D721Med (cell line): ENCODE results near the gene PRPS2.
A peak's percentile ranks its signal among the peaks of the same experiment; 100 is the strongest.

Experiments
- DNase-seq: peaks from one replicate; pipeline ENCODE4 v3.0.0; 2011; ENCODE audit warnings: low spot score; ENCODE audit not compliant: insufficient read length
- FAIRE-seq: peaks from 2 replicates; lab custom pipeline; 2011; peaks lifted over from hg19 to GRCh38; lab: Jason Lieb, UNC
- TF ChIP-seq, protein P1 (sequence below): IDR thresholded peaks from 2 replicates; pipeline ENCODE4 v1.5.1; 2012; ENCODE audit warnings: mild to moderate bottlenecking, control low read depth; ENCODE audit not compliant: insufficient read depth; ENCODE audit errors: missing control alignments

Gene PRPS2

DNA sequence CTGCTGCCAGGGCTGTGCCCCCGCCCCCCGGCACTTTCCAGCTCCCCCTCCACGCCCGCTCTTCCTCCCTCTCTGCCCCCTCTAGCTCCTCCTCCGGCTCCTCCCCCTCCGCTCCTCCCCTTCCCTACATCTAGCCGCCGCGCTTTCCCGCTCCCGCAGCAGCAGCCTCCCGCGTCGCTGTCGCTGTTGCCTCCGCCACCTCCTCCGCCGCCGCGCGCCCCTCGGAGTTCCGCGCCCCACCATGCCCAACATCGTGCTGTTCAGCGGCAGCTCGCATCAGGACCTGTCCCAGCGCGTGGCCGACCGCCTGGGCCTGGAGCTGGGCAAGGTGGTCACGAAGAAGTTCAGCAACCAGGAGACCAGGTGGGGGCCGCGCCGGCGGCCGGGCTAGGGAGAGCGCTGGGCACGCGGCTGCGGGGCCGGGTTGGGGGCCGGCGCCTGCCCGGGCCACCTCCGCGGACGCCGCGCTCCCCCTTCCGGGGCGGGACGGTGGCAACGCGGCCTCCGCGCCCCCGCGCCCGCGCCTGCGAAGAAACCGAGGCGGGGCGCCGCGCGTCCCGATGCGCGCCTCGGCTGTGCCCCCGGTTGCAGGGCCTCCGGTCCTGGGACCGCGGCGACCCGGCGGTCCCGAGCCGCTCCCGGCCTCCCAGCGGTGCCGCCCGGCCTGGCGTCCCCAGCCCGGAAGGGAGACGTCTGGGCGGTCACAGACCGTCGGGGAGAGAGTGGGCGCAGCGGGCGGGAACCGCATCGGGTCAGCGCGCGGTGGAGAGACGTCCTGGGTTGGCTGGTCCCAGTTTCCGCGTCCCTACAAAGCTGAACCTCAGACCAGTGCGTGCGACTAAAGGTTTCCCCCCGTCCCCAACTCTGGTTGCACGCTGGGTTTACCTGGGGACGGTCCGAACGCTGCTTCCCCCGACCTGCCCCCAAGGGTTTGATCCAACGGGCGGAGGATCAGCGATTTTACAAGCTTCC is at the start of gene PRPS2:
Gene PRPS2, plus strand, starts transcription at position 156 of the 972 bp plus-strand sequence. Its CDS starts 86 bp downstream, at position 242.
- FAIRE-seq = no peak

DNA sequence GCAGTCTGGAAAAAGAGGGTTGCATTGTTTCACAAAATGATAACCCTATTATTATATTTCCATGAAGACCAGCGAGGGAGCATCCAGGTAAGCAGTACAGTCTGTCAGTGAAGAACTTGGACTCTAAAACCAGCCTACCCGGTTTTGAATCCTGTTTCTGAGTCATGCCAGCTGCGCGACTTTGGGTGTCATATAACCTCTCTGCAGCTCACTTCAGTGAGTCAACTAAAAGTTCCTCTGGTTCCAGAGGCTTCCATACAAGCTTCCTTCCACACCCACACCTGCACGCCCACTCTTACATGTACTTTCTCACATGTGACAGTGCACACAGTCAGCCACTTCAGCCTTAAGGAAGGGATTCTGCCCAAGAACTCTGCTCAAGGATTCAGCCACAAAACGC is 49.8 kb upstream of the PRPS2 start:
- TF ChIP-seq, protein P1, sequence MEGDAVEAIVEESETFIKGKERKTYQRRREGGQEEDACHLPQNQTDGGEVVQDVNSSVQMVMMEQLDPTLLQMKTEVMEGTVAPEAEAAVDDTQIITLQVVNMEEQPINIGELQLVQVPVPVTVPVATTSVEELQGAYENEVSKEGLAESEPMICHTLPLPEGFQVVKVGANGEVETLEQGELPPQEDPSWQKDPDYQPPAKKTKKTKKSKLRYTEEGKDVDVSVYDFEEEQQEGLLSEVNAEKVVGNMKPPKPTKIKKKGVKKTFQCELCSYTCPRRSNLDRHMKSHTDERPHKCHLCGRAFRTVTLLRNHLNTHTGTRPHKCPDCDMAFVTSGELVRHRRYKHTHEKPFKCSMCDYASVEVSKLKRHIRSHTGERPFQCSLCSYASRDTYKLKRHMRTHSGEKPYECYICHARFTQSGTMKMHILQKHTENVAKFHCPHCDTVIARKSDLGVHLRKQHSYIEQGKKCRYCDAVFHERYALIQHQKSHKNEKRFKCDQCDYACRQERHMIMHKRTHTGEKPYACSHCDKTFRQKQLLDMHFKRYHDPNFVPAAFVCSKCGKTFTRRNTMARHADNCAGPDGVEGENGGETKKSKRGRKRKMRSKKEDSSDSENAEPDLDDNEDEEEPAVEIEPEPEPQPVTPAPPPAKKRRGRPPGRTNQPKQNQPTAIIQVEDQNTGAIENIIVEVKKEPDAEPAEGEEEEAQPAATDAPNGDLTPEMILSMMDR = no peak
- DNase-seq = no peak
- no peak for FAIRE-seq

More for the DNA sequence above, at the start of gene PRPS2:
- TF ChIP-seq, protein P1 = no peak
- peak; percentile 50 for DNase-seq

DNA sequence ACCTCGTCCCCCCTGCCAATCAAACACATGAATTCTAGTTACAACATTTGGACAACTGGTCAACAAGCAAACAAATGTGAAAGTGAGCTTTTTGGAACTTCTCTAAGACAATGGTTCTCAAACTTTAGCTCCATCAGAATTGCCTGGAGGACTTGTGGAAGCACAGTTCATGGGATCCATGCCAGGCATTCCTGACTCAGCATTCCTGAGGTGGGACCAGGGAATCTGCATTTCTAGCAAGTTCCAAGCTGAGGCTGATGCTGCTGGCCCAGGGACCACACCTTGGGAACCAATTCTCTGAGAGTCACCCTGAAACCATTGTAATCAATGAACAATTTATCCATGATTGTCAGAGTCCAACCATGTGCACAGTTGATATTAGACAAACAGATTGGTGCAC is 43.8 kb upstream of the PRPS2 start:
- FAIRE-seq (no peak), DNase-seq (no peak)
- TF ChIP-seq, protein P1 = no peak

DNA sequence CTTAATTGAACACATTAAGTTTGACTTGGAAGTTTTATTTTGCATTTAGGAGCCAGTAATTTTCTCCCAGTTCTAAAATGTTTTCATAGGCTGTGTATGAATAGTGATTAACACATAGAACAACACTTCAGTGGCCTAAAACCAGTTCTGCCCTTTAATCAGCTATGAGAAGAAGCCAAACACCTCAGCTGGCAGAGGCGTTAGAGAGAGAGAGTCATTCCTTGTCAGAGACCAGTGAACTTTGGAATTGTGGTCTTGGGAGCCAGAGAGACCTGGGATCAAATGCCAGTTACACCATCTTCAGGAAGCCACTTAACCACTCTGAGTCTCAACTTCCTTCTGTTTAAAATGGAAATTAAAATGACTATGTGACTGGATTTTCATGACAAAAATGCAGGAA is 39.3 kb upstream of the PRPS2 start:
- DNase-seq = no peak
- no peak for FAIRE-seq
- TF ChIP-seq, protein P1 = no peak

DNA sequence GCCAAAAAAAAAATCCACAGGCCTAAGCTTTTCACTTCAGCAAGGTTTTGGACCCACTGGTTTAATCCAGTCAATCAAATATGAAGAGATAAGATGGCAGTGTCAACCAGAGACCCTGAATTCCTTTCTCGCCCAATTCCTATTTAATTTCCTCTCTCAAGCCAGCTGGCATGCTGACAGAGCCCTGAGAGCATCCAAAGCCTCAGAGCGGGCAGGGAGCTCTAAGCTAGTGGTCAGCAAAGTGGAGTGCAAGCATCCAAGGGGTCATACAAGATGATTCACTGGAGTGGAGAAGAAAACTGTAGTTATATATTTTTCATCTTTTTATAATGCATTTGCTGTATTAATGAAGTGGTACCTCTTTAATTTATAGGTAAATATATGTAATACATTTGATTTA is 37.8 kb upstream of the PRPS2 start:
- no peak for FAIRE-seq

DNA sequence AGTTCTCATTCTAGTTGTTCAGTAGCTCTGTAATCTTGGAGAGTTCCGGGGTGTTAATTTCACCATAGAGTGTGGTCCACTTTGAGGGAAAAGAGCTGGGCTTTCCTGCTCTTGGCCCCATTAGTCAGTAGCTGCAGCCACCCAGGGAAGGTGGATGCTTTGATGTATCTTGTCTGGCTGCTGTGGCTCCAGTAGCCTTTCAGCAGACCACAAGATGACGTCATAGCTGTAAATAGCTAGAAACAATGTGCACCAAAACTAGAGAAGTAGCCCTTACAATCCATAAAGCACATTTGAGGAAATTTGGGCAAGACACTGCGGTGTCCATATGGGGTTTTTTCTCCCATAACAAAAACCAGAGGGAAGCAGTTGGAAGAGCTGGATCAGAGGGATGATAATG is 32.9 kb upstream of the PRPS2 start:
- FAIRE-seq (no peak), DNase-seq (no peak)
- TF ChIP-seq, protein P1 = no peak

More for the DNA sequence above, 37.8 kb upstream of the PRPS2 start:
- DNase-seq = no peak
- TF ChIP-seq, protein P1 = no peak

DNA sequence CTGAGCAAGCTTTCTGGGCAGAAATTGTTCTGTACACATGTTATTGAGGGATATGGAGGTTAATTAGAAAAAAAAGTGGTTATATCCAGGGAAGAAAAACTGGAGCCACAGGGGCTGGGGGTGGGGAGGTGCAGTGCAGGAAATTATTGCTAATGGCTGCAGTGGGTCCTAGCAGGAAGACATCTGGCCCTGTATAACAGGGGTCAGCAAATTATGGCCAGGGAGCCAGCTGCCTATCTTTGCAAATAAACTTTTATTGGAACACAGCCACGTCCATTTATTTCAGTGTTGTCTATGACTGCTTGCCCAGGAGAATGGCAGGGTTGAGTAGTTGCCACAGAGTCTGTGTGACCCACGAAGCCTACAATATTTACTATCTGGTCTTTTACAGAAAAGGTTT is 23.4 kb upstream of the PRPS2 start:
- DNase-seq = no peak
- TF ChIP-seq, protein P1 = no peak
- no peak for FAIRE-seq
